Caco-2 (cell line): ENCODE data around the gene OR52E1. TPM values are rescaled to one million over a fixed set of nuclear protein-coding genes. Genes with fewer than 3 reads are reported as not detected.

ENCODE experiments used
- BruUV-seq: library from RNA; stranded (reverse); fragments of 400-500 nt; replicated peaks from 2 replicates; lab custom pipeline; 2021; lab: Mats Ljungman, UMichigan
- CTCF ChIA-PET: fragments of 300-600 bp; sonication (Branson Sonifier 250); formaldehyde crosslinking; loops from one replicate; lab custom pipeline; 2022; ENCODE audit warnings: antibody characterized with exemption; lab: Charles Lee
- POLR2A ChIA-PET: fragments of 300-600 bp; sonication (Branson Sonifier 250); formaldehyde crosslinking; loops from one replicate; lab custom pipeline; 2022; ENCODE audit warnings: antibody characterized with exemption; lab: Charles Lee
- DNase-seq, 2 experiments: peaks; one replicate each; pipeline versions ENCODE4 v3.0.0 to v3.0.0-alpha.2; 2020 to 2022
- H3K27me3 ChIP-seq: replicated peaks from 2 replicates; pipeline ENCODE4 v1.6.0; 2011; ENCODE audit warnings: low read length; ENCODE audit not compliant: control insufficient read depth, insufficient read depth
- H3K36me3 ChIP-seq: 2 replicates; pipeline ENCODE4 v1.5.1; 2011; ENCODE audit warnings: low read length; ENCODE audit not compliant: control insufficient read depth, insufficient read depth
- H3K4me1 ChIP-seq: fragments of 250-450 bp; sonication (Bioruptor Pico); 2 replicates; pipeline ENCODE4 v1.5.1; 2020; ENCODE audit warnings: mild to moderate bottlenecking
- H3K4me3 ChIP-seq: 2 replicates; pipeline ENCODE4 v1.5.1; 2011; ENCODE audit warnings: low read depth, mild to moderate bottlenecking, control low read depth, low read length
- H3K9me3 ChIP-seq: fragments of 250-450 bp; sonication (Bioruptor Pico); 2 replicates; pipeline ENCODE4 v1.5.1; 2020; ENCODE audit warnings: mild to moderate bottlenecking, moderate library complexity
- H3K27ac Mint-ChIP-seq: one replicate; pipeline ENCODE4 v1.8.0; 2022; ENCODE audit warnings: mixed read lengths; ENCODE audit not compliant: unreplicated experiment
- H3K27me3 Mint-ChIP-seq: one replicate; pipeline ENCODE4 v1.8.0; 2022; ENCODE audit warnings: mixed read lengths; ENCODE audit not compliant: insufficient read depth, unreplicated experiment
- H3K36me3 Mint-ChIP-seq: one replicate; pipeline ENCODE4 v1.8.0; 2022; ENCODE audit warnings: mild to moderate bottlenecking, mixed read lengths; ENCODE audit not compliant: insufficient read depth, unreplicated experiment
- H3K4me1 Mint-ChIP-seq: one replicate; pipeline ENCODE4 v1.8.0; 2022; ENCODE audit warnings: low read depth, mixed read lengths; ENCODE audit not compliant: unreplicated experiment
- H3K4me3 Mint-ChIP-seq: one replicate; pipeline ENCODE4 v1.8.0; 2022; ENCODE audit warnings: mild to moderate bottlenecking, moderate library complexity, mixed read lengths; ENCODE audit not compliant: unreplicated experiment
- H3K9me3 Mint-ChIP-seq: one replicate; pipeline ENCODE4 v1.8.0; 2022; ENCODE audit warnings: mixed read lengths; ENCODE audit not compliant: unreplicated experiment
- CTCF ChIP-seq, 2 experiments: fragments of 200-600 bp in 1 of 2; IDR thresholded peaks; 1 replicate in 1 of 2; 2 replicates in 1 of 2; pipeline versions ENCODE4 v1.5.1 to v1.8.0; 2011 to 2022; ENCODE audit warnings: antibody characterized with exemption in 1 of 2, control low read depth in 1 of 2, inconsistent platforms in 1 of 2, low read depth in 1 of 2, low read length in 1 of 2, mild to moderate bottlenecking in 1 of 2, moderate library complexity in 1 of 2; ENCODE audit not compliant: insufficient read depth in 1 of 2, severe bottlenecking in 1 of 2, unreplicated experiment in 1 of 2
- intact Hi-C: fragments of 100-400 bp; cut with micrococcal nuclease; formaldehyde crosslinking; loops from one replicate; pipeline ENCODE4 v1.10.0; 2022; ENCODE audit not compliant: unreplicated experiment
- total RNA-seq: library from RNA; stranded (reverse); gene quantifications from 2 replicates; pipeline ENCODE4 v1.2.3, GENCODE V29; 2022

Gene OR52E1
- total RNA-seq, 1 experiment from 2014 or later = not detected

GRCh38 chr11:5042091-5042490 is 27.3 kb upstream of the OR52E1 start:
- TF ChIP-seq CTCF (IDR thresholded peaks at IDR 0.05; ENCODE audit: insufficient read depth in 1 of 2, low read depth in 1 of 2, low read length in 1 of 2, severe bottlenecking in 1 of 2, unreplicated experiment in 1 of 2) = no peak
- Histone ChIP-seq H3K4me1 (no peaks in the 10 kb centered on the region), H3K9me3 (no peaks in the 10 kb centered on the region), H3K4me3 (no peak overlapping the region), H3K36me3 (no peaks in the 10 kb centered on the region), H3K27me3 (no peaks in the 10 kb centered on the region)
- BruUV-seq = no TSS peak
- no peaks in the 10 kb centered on the region for H3K36me3 Mint-ChIP-seq
- ChIA-PET POLR2A (no interaction called here), CTCF (no interaction called here)
- no peak overlapping the region for H3K4me3 Mint-ChIP-seq
- no peak overlapping the region for H3K27ac Mint-ChIP-seq
- DNase-seq = no peak
- peaks cover 10% of the 10 kb centered on the region for H3K27me3 Mint-ChIP-seq
- H3K4me1 Mint-ChIP-seq = no peaks in the 10 kb centered on the region
- intact Hi-C loops = no loop called here
- no peaks in the 10 kb centered on the region for H3K9me3 Mint-ChIP-seq

- Mint-ChIP-seq H3K4me3 (no peak overlapping the region), H3K9me3 (no peaks in the 10 kb centered on the region), H3K36me3 (no peaks in the 10 kb centered on the region), H3K4me1 (no peaks in the 10 kb centered on the region), H3K27ac (no peak overlapping the region), H3K27me3 (peaks cover 8% of the 10 kb centered on the region)
- Histone ChIP-seq H3K36me3 (no peaks in the 10 kb centered on the region), H3K4me1 (no peaks in the 10 kb centered on the region), H3K4me3 (no peak overlapping the region), H3K9me3 (no peaks in the 10 kb centered on the region), H3K27me3 (no peaks in the 10 kb centered on the region)
- DNase-seq = no peak
- ChIA-PET POLR2A (no interaction called here), CTCF (no interaction called here)
- BruUV-seq = no TSS peak
- intact Hi-C loops = no loop called here
- no peak for TF ChIP-seq CTCF (IDR thresholded peaks at IDR 0.05; ENCODE audit: insufficient read depth in 1 of 2, low read depth in 1 of 2, low read length in 1 of 2, severe bottlenecking in 1 of 2, unreplicated experiment in 1 of 2)
Observed at GRCh38 chr11:5043380-5043779, 26.0 kb upstream of the OR52E1 start.

DNA sequence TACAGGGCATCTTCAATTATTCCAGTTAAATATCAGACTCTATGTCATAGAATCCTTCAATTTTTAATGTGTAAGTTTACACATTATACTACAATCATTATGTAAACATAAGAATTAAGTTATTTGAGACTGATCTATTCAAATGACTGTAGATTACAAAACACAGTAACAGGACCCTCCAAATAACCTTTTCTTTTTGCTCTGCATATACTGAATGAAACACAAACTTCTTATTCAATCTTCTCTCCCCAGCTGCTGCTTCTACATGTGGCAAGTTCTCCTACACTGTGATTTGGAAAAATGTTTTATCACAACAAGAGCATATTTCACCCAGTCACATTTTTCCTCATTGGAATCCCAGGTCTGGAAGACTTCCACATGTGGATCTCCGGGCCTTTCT is 23.1 kb upstream of the OR52E1 start, which contains the start of gene OR52J3:
OR52J3 (plus strand) TSS at position 301 of the 400 bp plus-strand sequence; CDS start at position 301, 0 bp downstream.
- Histone ChIP-seq H3K4me3 (no peak within 1 kb of the TSS), H3K9me3 (no peaks in the 10 kb centered on the region), H3K4me1 (no peaks in the 10 kb centered on the region), H3K27me3 (no peaks in the 10 kb centered on the region), H3K36me3 (no peaks in the 10 kb centered on the region)
- no TSS peak for BruUV-seq
- intact Hi-C loops = no loop called here
- ChIA-PET POLR2A (no interaction called here), CTCF (no interaction called here)
- H3K4me1 Mint-ChIP-seq = no peaks in the 10 kb centered on the region
- no peak for TF ChIP-seq CTCF (IDR thresholded peaks at IDR 0.05; ENCODE audit: insufficient read depth in 1 of 2, low read depth in 1 of 2, low read length in 1 of 2, severe bottlenecking in 1 of 2, unreplicated experiment in 1 of 2)
- no peak within 1 kb of the TSS for H3K4me3 Mint-ChIP-seq
- no peaks in the 10 kb centered on the region for H3K36me3 Mint-ChIP-seq
- H3K27ac Mint-ChIP-seq = no peak within 1 kb of the TSS
- peaks cover 4% of the 10 kb centered on the region for H3K27me3 Mint-ChIP-seq
- DNase-seq = no peak
- H3K9me3 Mint-ChIP-seq = no peaks in the 10 kb centered on the region
